HL-60 (cell line): ENCODE data around the gene GALK2.

ENCODE experiments used
- POLR2AphosphoS5 ChIP-seq: IDR thresholded peaks from 2 replicates; pipeline ENCODE4 v1.6.1; 2012; ENCODE audit warnings: low read depth
- TF ChIP-seq, protein P1 (sequence below): IDR thresholded peaks from one replicate; pipeline ENCODE4 v1.5.1; 2011; ENCODE audit warnings: low read length, control low read depth, inconsistent platforms; ENCODE audit not compliant: insufficient read depth
- TF ChIP-seq, protein P2 (sequence below): IDR thresholded peaks from 2 replicates; pipeline ENCODE4 v1.6.1; 2012; ENCODE audit warnings: low read depth; ENCODE audit not compliant: insufficient replicate concordance

DNA sequence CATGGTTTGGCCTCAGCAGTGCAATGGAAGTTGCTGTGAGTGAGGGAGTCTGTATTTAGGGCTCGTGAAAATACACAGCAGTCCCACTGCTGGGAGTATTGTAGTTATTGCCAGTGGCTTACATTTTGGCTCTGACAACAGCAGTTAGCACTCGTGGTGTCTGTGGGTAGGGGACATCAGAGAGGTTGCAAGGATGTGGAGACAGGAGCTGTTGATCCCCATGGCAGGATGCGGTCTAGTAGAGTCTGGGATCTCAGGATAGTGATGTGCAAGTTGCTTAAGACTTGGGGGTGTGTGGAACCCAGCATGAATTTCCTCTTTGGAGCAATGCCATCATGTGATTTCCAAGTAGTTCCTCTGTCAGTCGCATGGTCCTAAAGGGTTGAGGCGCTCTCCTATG, 59.9 kb downstream of the GALK2 start:
- TF ChIP-seq, protein P1, sequence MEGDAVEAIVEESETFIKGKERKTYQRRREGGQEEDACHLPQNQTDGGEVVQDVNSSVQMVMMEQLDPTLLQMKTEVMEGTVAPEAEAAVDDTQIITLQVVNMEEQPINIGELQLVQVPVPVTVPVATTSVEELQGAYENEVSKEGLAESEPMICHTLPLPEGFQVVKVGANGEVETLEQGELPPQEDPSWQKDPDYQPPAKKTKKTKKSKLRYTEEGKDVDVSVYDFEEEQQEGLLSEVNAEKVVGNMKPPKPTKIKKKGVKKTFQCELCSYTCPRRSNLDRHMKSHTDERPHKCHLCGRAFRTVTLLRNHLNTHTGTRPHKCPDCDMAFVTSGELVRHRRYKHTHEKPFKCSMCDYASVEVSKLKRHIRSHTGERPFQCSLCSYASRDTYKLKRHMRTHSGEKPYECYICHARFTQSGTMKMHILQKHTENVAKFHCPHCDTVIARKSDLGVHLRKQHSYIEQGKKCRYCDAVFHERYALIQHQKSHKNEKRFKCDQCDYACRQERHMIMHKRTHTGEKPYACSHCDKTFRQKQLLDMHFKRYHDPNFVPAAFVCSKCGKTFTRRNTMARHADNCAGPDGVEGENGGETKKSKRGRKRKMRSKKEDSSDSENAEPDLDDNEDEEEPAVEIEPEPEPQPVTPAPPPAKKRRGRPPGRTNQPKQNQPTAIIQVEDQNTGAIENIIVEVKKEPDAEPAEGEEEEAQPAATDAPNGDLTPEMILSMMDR = no peak
- TF ChIP-seq, protein P2, sequence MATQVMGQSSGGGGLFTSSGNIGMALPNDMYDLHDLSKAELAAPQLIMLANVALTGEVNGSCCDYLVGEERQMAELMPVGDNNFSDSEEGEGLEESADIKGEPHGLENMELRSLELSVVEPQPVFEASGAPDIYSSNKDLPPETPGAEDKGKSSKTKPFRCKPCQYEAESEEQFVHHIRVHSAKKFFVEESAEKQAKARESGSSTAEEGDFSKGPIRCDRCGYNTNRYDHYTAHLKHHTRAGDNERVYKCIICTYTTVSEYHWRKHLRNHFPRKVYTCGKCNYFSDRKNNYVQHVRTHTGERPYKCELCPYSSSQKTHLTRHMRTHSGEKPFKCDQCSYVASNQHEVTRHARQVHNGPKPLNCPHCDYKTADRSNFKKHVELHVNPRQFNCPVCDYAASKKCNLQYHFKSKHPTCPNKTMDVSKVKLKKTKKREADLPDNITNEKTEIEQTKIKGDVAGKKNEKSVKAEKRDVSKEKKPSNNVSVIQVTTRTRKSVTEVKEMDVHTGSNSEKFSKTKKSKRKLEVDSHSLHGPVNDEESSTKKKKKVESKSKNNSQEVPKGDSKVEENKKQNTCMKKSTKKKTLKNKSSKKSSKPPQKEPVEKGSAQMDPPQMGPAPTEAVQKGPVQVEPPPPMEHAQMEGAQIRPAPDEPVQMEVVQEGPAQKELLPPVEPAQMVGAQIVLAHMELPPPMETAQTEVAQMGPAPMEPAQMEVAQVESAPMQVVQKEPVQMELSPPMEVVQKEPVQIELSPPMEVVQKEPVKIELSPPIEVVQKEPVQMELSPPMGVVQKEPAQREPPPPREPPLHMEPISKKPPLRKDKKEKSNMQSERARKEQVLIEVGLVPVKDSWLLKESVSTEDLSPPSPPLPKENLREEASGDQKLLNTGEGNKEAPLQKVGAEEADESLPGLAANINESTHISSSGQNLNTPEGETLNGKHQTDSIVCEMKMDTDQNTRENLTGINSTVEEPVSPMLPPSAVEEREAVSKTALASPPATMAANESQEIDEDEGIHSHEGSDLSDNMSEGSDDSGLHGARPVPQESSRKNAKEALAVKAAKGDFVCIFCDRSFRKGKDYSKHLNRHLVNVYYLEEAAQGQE = no peak
- TF ChIP-seq POLR2AphosphoS5 = no peak
